GM21515 (cell line): Measurements from ENCODE around the gene NUDT6.

ENCODE experiments used
- ATAC-seq: cut with Tn5 transposase; IDR thresholded peaks from one replicate; pipeline ENCODE4 v1.9.1; 2021; ENCODE audit not compliant: unreplicated experiment

Gene NUDT6

DNA sequence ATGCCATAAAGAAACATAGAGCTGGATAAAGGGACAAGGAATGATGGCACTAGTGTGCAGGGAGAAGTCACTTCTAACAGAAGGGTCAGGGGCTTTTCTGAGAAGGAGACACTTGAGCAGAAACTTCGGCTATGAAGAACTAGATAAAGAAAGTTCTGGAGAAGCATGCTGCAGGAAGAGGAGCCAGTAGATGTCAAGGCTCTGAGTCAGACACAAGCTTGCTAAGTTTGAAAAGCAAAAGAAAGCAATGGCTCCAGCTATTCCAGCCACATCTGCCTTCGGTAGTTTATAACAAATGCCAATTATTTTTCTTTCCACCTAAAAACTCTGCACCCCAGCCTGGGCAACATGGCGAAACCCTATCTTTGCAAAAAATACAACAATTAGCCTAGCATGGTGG, 7.5 kb downstream of the NUDT6 start:
- ATAC-seq, result no peak

DNA sequence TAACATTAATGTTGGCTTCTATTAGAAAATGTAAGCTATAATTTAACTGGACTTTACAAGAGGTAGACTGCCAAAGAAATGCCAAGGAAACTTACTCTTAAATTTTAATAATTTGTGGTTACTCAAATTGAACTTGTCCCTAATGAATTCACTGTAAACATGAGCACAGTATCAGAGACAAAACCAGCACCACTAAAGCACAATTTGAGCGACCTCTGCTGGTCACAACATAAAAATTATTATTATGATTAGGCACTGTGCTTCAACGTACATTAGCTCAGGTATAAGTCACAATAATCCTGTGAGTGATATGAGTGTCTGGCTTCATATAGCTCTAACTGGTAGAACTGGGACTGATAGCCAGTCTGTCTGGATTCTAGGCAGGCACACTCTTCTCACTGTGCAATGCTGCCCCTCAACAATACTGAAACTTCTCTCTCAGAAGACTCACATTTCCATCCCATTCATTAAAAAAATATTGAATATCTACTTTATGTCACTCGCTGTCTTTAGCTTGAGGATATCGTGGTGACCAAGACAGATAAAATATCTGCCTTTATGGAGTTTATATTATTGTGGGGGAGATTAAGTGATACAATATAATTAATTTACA, 8.0 kb downstream of the NUDT6 start:
- peak; percentile 91 for ATAC-seq

DNA sequence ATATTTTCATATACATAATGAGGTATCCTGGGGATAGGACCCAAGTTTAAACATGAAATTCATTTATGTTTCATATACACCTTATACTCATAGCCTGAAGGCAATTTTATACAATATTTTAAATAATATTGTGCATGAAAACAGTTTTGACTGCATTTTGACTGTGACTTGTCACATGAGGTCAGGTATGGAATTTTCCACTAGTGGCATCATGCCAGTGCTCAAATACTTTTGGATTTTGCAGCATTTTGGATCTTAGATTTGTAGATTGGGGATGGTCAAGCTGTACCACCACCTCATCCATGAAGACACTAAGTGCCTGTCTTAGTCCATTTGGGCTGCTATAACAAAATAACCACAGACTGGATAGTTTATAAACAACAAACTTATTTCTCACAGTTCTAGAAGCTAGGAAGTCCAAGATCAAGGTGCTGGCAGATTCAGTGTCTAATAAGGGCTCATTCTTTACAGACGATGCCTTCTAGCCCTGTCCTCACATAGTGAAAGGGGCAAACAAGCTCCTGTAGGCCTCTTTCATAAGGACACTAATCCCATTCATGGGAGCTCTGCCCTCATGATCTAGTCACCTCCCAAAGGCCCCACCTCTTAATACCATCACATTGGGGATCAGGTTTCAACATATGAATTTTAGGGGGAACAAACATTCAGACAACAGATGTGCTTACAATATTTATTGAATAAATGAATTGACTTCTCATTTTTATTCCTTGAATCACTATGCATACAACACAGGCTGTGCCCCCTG, 9.4 kb downstream of the NUDT6 start:
- no peak for ATAC-seq

DNA sequence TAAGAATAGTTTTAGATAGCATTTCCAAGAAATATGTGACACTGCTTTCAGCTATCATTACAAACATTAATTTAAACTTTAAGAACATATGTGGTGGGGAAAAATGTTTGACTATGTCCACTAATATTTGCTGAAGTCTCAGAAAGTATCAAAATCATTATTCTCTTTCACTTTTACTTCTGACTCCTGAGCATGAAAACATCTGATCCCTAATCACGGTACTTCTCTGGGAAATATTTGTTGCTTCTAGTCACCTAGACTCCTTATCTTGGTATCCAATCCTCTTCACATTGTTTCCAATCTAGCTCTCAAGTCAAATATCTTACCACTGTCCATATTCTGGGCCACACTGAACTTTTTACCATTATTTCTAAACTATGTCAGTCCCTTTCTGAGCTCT, 10.8 kb downstream of the NUDT6 start:
- ATAC-seq, result no peak

DNA sequence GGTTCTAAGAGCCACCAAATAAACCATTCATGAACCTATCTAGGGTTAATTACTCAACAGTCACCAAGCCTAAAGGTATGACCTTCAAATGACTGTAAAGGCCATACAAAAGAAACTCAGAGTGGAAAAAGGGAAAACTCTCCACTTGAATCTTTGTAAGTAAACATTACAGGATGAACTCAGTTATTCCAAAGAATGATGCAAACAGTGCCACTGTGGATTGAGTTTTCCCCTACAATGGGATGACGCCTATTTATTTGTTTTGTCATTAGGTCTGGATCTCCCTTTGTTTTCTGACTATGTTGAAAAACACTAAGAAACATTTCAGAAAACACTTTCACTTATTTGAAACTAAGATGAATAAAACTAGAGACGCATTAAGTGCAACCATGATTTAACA, 12.7 kb downstream of the NUDT6 start:
- ATAC-seq, result no peak

DNA sequence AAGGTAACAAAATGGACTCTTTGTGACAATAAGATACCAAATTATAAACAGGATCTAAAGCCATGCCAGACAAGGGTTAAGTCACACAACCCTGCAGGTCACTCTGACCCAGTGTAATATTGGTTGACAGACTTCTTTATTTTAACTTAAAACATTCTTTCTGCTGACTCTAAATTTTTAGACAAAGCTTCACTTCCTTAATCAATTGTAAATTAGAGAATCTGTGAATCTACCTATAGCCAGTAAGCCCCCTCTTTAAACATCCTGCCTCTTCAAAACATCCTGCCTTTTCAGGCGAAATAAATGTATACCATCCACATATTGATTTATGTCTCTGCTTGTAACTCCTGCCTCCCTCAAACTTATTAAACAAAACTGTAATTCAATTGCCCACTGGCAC, 14.2 kb downstream of the NUDT6 start:
- ATAC-seq, result no peak

DNA sequence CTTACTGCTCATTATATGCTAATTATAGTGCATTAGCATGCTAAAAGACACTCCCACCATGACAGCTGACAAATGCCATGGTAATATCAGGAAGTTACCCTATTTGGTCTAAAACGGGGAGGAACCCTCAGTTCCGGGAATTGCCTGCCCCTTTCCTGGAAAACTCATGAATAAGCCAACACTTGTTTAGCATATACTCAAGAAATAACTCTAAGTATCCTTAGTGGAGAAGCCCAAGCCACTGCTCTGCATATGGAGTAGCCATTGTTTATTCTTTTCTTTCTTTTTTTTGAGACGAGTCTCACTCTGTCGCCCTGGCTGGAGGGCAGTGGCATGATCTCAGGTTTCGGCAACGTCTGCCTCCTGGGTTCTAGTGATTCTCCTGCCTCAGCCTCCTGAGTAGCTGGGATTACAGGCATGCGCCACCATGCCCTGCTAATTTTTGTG, 15.5 kb downstream of the NUDT6 start:
- no peak for ATAC-seq

DNA sequence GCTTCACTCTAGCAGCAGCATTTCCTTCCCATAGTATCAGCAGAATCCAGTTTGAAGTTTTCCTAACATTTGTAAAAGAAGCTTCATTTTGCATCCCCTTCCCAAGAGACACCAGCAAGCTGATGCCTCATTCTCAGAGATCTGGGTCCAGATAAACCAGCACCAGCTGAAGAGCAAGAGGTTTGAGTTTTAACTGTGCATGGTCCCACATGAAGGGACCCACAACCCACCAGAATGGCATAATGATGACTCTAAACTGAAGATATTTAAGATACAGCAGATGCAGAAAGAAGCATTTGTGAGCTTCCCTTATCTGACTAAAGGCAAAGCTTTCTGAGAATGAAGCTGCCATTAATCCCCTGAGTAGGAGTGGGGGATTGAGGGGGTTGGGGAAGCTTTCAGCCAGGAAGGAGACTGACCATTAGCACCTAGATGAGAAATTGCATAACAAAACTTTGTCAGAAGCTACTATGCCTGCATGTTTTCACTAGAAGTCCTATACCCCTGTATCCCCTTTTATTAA, 18.6 kb downstream of the NUDT6 start:
- ATAC-seq, result no peak

DNA sequence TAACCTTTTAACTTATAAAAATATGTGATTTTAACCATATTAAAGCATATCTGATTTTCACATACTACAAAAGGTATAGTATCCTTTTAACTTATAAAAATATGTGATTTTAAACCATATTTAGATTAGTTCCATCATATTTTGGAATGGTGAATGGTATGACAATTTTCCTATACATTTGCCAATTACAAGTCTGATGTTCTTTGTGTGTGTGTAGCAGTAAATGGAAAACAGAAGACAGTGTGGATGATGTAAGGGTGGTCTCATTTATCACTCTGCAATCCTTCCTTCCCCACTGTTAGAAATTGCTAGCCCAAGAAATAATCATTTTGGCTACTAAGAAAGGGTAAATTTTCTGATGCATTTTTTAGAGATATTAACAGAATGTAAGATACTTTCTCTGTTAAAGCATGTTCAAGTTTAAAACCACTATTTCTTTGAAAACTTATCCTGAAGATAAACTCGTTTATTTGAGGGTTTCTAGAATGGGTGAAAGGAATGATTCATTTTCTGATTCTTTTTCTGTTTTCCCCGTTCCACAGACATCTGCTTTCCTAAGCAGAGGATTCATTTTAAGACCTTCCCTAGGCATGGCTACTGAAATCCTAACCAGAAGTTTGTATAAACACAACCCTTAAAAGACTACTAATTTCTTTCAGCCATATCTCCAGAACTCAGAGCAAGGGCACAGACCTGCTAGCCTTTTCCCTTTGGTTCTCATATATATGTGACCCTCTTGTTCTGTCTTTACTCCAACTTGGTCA, 21.0 kb downstream of the NUDT6 start:
- no peak for ATAC-seq

DNA sequence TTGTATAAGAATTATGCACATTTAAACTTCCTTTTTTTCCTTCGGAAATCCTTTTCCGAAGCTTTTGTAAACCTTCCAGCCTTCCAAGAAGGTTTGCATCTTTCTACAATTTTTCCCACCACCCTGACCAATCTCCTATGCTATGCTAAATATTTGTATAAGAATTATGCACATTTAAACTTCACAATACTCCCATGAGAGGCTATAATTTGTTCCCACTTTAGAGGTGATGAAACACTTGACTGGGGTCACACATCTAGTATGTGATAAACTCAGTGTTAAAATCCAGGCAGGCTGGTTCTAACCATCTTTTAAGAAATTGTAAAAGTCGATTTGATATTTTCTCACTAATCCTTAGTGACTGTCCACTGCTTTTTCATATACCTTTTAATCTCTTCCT, 22.1 kb downstream of the NUDT6 start:
- no peak for ATAC-seq

DNA sequence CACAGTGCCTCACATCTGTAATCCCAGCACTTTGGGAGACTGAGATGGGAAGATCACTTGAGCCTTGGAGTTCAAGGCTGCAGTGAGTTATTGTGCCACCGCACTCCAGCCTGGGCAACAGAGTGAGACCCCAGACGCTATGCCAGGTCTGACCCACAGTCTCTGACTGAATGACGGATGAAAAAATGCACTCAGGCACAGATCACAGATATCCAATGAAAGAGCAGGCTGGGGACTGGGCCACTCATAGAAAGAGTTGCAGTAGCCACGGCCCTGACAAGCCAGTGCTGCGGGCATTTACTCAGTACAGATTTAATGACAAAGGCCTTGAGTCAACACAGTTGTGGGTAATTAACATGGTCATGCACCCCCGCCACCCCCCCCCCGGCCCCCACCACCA, 22.7 kb downstream of the NUDT6 start:
- ATAC-seq, result no peak

DNA sequence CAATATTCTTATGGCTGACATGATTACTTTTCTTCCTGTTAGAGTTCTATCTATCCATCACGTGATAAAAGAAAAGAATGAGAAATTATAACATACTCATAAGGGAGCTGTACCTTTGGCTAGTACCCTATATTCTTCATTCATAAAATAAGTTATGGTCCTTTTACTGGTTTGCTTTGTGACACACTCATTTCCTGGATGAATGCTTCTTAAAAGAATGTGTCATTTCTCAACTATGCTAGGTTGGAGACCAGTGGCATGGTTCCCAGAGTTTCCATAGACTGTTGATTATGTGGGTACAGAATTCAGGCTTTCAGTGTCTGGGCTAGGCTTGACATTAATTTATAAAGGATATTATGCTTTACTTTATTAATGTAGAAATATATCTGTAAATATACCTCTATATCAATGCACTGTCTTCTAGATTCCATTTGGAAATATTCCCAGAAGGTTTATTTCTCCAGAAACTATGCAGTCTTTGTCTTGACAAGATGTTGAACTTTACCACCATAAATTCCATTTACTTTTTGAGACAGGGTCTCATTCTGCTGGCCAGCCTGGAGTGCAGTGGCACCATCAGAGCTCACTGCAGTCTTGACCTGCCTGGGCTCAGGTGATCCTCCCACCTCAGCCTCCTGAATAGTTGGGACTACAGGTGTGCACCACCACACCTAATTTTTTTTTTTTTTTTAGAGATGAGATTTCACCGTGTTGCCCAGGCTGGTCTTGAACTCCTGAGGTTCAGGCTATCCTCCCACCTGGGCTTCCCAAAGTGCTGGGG, 23.8 kb downstream of the NUDT6 start:
- no peak for ATAC-seq

DNA sequence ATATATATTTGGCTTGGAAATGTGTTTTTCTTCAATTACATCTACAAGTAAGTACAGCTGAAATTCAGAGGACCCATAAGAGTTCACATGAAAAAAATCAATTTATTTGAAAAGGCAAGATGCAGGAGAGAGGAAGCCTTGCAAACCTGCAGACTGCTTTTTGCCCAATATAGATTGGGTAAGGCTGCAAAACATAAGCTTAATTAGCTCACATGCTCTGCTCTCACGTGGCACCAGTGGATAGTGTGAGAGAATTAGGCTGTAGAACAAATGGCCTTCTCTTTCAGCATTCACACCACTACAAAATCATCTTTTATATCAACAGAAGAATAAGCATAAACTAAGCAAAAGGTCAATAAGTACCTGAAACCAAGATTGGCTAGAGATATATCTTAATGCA, 26.1 kb downstream of the NUDT6 start:
- no peak for ATAC-seq

DNA sequence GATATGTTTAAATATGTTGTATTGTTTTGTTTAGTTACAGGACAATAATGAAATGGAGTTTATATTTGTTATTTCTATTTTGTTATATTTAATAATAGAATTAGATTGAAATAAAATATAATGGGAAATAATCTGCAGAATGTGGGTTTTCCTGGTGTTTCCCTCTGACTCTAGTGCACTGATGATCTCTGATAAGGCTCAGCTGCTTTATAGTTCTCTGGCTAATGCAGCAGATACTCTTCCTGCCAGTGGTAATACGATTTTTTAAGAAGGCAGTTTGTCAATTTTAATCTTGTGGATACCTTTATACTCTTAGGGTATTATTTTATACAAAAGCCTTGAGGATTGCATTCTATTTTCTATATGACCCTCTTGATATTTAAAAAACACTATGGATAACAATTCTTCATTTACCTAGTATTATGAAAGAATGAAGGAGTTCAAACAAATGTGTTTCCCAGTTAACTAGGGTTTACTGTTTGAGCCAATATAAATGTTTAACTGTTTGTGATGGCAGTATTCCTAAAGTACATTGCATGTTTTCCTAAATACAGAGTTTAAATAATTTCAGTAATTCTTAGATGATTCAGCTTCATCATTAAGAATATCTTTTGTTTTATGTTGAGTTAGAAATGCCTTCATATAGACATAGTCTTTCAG, 26.9 kb downstream of the NUDT6 start:
- ATAC-seq, result no peak

DNA sequence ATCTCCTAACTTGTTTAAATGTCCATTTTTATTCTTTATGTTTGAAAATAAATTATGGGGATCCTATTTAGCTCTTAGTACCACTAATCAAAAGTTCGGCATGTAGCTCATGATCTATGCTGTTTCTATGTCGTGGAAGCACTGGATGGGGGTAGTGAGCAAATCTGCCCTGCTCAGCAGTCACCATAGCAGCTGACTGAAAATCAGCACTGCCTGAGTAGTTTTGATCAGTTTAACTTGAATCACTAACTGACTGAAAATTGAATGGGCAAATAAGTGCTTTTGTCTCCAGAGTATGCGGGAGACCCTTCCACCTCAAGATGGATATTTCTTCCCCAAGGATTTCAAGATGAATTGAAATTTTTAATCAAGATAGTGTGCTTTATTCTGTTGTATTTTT, 27.6 kb downstream of the NUDT6 start:
- ATAC-seq, result no peak

DNA sequence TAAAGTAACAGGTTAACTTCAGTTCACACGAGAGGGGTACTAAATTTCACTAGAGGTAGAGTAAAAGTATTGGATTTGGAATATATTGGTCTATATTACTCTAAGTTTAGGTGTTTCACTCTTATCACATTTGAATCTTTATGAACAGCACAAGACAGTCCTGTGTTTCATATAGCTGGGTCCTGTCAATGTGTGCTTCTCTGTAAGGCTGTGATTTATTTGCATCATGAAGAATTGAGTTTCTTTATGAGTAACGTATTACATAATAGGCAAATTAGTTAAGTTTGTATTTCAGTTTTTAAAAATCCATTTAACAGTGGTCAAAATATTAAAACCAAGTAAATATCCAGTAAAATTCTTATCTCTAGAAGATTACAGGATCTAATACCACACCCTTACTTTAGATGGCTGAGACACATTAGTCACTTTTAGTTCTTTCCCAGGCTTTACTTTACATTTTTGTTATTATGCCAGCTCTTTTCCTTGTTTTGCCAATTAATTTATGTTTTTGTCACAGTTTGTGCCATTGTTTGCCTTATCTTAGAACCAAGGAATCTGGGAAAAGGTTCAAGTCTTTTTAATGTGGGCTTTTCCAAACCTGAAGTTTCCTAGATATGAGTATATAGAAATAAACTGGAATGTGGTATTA, 32.1 kb downstream of the NUDT6 start:
- no peak for ATAC-seq

DNA sequence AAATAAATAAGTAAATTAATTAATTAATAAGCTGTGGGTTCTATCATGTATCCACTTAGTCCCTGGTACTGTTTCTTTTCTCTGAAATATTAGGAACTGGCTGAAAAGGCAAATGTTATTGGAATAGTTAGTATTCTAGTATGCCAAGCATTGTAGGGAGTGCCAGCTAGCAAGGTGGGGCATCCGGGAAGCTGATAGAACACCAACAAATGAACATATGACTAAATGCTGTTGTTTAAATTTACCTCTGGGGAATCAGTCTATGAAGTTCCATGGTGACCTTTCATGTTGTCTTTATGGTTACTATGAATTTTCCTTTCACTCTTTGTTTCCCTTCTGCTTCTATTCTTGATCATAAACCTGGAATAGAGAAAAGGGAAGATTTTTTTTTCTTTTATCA, 32.7 kb downstream of the NUDT6 start:
- no peak for ATAC-seq

DNA sequence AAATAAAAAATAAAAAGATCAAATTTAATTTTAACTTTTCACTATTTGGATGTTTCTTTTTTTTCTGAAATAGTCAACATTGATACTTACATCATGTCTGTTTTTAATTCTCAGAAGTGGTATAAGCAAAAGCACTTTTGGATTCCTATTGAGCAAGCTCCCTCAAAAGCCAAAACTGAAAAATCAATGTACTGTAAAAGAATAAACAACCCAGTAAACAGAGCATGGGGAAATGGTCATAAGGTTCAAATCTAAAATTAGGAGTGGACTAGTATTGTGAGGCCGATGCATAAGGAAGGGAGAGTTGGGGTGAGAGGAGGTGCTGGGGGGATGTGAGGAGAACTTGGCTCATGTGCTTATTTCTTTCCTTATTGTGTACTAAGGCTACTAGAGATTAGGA, 37.9 kb downstream of the NUDT6 start:
- ATAC-seq, result no peak

DNA sequence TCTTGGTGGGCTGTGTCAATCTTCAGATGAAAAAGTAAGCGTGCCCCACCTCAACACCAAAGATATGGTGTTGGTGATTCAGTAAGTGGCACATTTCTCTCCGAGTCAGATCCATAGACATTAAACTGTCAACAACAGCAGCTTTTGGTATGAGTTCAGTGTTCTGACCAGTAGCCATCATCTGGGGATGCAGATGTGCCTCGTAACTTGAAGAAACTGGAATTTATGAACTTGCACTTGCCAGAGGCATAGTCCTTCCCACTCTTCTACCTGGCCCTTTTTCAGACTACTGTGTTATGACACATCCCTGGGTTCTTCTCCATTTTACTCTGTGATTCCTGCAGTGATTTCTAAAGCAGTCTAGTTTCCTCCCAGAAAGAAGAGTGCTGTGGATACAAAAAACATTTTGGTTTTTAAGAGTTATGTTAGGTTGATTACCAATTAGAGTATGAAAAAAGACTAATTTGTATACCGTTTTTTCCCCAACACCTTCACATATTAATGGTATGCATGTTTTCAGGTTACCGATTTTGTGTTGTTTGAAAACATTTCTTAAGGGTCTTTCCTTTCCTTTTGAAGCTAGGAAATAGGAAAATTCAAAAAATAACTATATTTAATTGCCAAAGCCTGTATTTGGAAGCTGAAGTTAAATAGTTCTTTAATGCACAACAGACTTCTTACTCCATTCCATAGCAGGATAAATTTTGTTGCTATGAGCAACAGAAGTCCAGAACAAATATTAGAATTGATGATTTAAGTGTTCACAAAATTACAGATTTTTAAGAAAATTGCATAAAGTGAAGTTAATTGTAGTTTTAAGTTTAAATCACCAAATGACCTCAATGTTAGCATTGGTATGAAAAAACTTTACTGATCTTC, 39.3 kb downstream of the NUDT6 start:
- ATAC-seq, result no peak
